CD4-positive, alpha-beta T cell (primary cell): Measurements from ENCODE around the gene TLR9. TPM values are rescaled to one million over a fixed set of nuclear protein-coding genes. Genes with fewer than 3 reads are reported as not detected.

Experiments
- ATAC-seq: fragments of 200-7000 bp; cut with Tn5 transposase; one replicate; pipeline ENCODE4 v1.10.0; 2022; ENCODE audit warnings: mild to moderate bottlenecking; ENCODE audit not compliant: poor library complexity
- CTCF ChIA-PET: fragments of 350-600 bp; sonication (Branson Sonifier 250); formaldehyde crosslinking; loops from one replicate; lab custom pipeline; 2021; ENCODE audit warnings: antibody characterized with exemption, inconsistent platforms; lab: Charles Lee
- POLR2A ChIA-PET: fragments of 350-600 bp; sonication (Branson Sonifier 250); formaldehyde crosslinking; loops from one replicate; lab custom pipeline; 2021; ENCODE audit warnings: antibody characterized with exemption, inconsistent platforms; lab: Charles Lee
- DNase-seq, 14 experiments: peaks; one replicate each; pipeline ENCODE4 v3.0.0-alpha.2; 2013 to 2020; ENCODE audit warnings: mixed read lengths in 2 of 14
- H3K27ac ChIP-seq, 2 donors: one replicate each; pipeline versions ENCODE4 v1.5.1 to v1.7.0; 2013; ENCODE audit warnings: low read length in 2 of 2, low read depth in 1 of 2, mild to moderate bottlenecking in 1 of 2
- H3K27me3 ChIP-seq, 2 experiments: 1 replicate in 1 of 2; 2 replicates in 1 of 2; pipeline versions ENCODE4 v1.6.1 to v1.7.0; 2013; ENCODE audit warnings: low read length in 2 of 2, control low read depth in 1 of 2, mild to moderate bottlenecking in 1 of 2, moderate library complexity in 1 of 2; ENCODE audit not compliant: insufficient read depth in 2 of 2, control insufficient read depth in 1 of 2
- H3K36me3 ChIP-seq: one replicate; pipeline ENCODE4 v1.6.1; 2013; ENCODE audit warnings: low read length, control low read depth; ENCODE audit not compliant: insufficient read depth
- H3K4me1 ChIP-seq: one replicate; pipeline ENCODE4 v1.6.1; 2013; ENCODE audit warnings: low read length, control low read depth; ENCODE audit not compliant: insufficient read depth
- H3K4me3 ChIP-seq: one replicate; pipeline ENCODE4 v1.5.1; 2013; ENCODE audit warnings: mild to moderate bottlenecking, low read length, moderate library complexity
- H3K9me3 ChIP-seq, 2 experiments: 1 replicate in 1 of 2; 2 replicates in 1 of 2; pipeline versions ENCODE4 v1.6.1 to v1.7.0; 2013; ENCODE audit warnings: low read length in 2 of 2, mild to moderate bottlenecking in 2 of 2, control low read depth in 1 of 2, moderate library complexity in 1 of 2; ENCODE audit not compliant: control insufficient read depth in 1 of 2, insufficient read depth in 1 of 2
- H3K27ac Mint-ChIP-seq: one replicate; pipeline ENCODE4 v1.8.0; 2020; ENCODE audit warnings: mixed read lengths
- H3K27me3 Mint-ChIP-seq: one replicate; pipeline ENCODE4 v1.8.0; 2021; ENCODE audit warnings: mixed read lengths
- H3K36me3 Mint-ChIP-seq: one replicate; pipeline ENCODE4 v1.8.0; 2021; ENCODE audit warnings: low read depth, mixed read lengths
- H3K4me1 Mint-ChIP-seq: one replicate; pipeline ENCODE4 v1.8.0; 2021; ENCODE audit warnings: low read depth, mixed read lengths
- H3K4me3 Mint-ChIP-seq: one replicate; pipeline ENCODE4 v1.8.0; 2020; ENCODE audit warnings: mild to moderate bottlenecking, mixed read lengths
- H3K9me3 Mint-ChIP-seq: one replicate; pipeline ENCODE4 v1.8.0; 2020; ENCODE audit warnings: mixed read lengths
- intact Hi-C, 2 experiments: fragments of 100-400 bp; cut with DNase I in 1 of 2; cut with micrococcal nuclease in 1 of 2; formaldehyde crosslinking; loops; one replicate each; pipeline versions ENCODE4 v1.15.1 to v1.9.0; 2023 to 2025; cut with DNase I, micrococcal nuclease
- total RNA-seq, 174 experiments: library from RNA in 2 of 174; stranded (reverse) in 2 of 174; gene quantifications; one replicate each; pipeline ENCODE4 v1.2.3 and lab custom pipeline; 2021 to 2026
- TF ChIP-seq, protein P1 (sequence below): fragments of 200-600 bp; IDR thresholded peaks from one replicate; pipeline ENCODE4 v1.8.0; 2022; ENCODE audit warnings: antibody characterized with exemption, mild to moderate bottlenecking

The TLR9 gene
- total RNA-seq, 2 experiments from 2014 or later, result 0.08 to 0.17 TPM

DNA sequence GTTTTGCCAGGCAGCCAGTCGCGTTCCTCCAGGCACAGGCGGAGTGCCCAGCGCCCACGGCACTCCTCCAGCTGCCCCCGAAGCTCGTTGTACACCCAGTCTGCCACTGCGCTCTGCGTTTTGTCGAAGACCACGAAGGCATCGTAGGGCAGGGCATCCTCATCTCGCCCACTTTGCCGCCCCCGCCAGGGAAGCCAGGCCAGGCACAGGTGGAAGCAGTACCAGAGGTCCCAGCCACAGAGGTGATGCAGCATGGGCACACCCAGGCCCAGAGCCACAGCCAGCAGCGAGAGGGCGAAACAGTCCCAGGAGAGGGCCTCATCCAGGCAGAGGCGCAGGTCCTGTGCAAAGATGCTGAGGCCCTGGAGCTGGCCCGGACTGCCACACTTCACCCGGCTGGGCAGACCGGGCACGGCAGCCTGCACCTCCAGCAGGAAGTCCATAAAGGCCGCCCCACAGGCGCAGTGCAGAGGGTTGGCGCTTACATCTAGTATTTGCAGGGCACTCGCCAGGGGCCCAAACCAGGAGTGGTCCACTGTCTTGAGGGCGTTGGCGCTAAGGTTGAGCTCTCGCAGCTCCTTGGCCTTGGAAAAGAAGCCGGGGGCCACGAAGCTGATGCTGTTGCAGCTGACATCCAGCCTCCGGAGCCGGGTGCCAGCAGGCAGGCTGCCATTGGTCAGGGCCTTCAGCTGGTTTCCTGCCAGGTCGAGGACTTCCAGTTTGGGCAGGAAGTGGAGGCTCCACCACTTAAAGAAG, 3.7 kb downstream of the TLR9 start:
- H3K4me3 ChIP-seq, result peak overlapping the region; percentile 50
- peaks cover 95% of the 10 kb centered on the region for H3K4me1 Mint-ChIP-seq

DNA sequence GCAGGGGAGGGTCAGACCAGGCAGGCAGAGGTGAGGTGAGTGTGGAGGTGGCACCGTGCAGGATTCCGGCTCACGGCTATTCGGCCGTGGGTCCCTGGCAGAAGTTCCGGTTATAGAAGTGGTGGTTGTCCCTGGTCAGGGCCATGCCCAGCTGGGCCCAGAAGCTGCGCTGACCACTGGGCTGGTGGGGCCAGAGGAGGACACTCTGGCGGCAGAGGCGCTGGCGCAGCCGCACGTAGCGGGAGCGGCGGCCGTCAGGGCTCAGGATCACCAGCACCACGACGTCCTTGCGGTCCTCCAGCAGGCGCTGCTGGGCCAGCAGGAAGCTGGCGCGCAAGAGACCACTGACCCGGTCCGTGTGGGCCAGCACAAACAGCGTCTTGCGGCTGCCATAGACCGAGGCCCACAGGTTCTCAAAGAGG, 4.3 kb downstream of the TLR9 start:
- H3K36me3 Mint-ChIP-seq, result peaks cover 8% of the 10 kb centered on the region
- no peak overlapping the region for H3K27ac Mint-ChIP-seq
- ATAC-seq (no peak), DNase-seq (peak in 1 of 14 experiments; percentile 37)
- H3K36me3 ChIP-seq, result no peaks in the 10 kb centered on the region
- no peak overlapping the region for H3K27ac ChIP-seq
- H3K4me3 Mint-ChIP-seq, result peak overlapping the region; percentile 82
- H3K4me1 Mint-ChIP-seq, result peaks cover 93% of the 10 kb centered on the region
- ChIA-PET CTCF (interaction anchor here (0.6 to 4.3 kb wide), 23 partner anchors 11 to 212 kb away, joined by 3 to 49 read pairs (median 5); partner anchors contain the start of genes POC1A and TWF2), POLR2A (interaction anchor here (0.6 to 8.6 kb wide), 11 partner anchors 11 to 191 kb away, joined by 3 to 74 read pairs (median 6); partner anchors contain the start of genes GLYCTK, TWF2 and WDR82)
- H3K9me3 ChIP-seq, result no peaks in the 10 kb centered on the region
- TF ChIP-seq, protein P1, sequence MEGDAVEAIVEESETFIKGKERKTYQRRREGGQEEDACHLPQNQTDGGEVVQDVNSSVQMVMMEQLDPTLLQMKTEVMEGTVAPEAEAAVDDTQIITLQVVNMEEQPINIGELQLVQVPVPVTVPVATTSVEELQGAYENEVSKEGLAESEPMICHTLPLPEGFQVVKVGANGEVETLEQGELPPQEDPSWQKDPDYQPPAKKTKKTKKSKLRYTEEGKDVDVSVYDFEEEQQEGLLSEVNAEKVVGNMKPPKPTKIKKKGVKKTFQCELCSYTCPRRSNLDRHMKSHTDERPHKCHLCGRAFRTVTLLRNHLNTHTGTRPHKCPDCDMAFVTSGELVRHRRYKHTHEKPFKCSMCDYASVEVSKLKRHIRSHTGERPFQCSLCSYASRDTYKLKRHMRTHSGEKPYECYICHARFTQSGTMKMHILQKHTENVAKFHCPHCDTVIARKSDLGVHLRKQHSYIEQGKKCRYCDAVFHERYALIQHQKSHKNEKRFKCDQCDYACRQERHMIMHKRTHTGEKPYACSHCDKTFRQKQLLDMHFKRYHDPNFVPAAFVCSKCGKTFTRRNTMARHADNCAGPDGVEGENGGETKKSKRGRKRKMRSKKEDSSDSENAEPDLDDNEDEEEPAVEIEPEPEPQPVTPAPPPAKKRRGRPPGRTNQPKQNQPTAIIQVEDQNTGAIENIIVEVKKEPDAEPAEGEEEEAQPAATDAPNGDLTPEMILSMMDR, result no peak
- intact Hi-C loops, result loop anchor here in 1 of 2 experiments (5.0 kb wide), 1 partner anchor 226 kb away; the partner anchor contains the start of gene SEMA3G
- H3K9me3 Mint-ChIP-seq, result no peaks in the 10 kb centered on the region
- no peaks in the 10 kb centered on the region for H3K27me3 ChIP-seq
- peaks cover 100% of the 10 kb centered on the region for H3K4me1 ChIP-seq
- no peak overlapping the region for H3K4me3 ChIP-seq
- H3K27me3 Mint-ChIP-seq, result no peaks in the 10 kb centered on the region

More for the DNA sequence above, 3.7 kb downstream of the TLR9 start:
- H3K36me3 Mint-ChIP-seq, result peaks cover 11% of the 10 kb centered on the region
- TF ChIP-seq, protein P1, result no peak
- no peaks in the 10 kb centered on the region for H3K27me3 Mint-ChIP-seq
- H3K27ac Mint-ChIP-seq, result peak overlapping the region; percentile 89
- intact Hi-C loops, result loop anchor here in 1 of 2 experiments (5.0 kb wide), 1 partner anchor 226 kb away; the partner anchor contains the start of gene SEMA3G
- no peaks in the 10 kb centered on the region for H3K36me3 ChIP-seq
- no peaks in the 10 kb centered on the region for H3K9me3 Mint-ChIP-seq
- peak; percentile 67 for ATAC-seq
- peaks cover 100% of the 10 kb centered on the region for H3K4me1 ChIP-seq
- ChIA-PET CTCF (interaction anchor here (0.5 to 4.3 kb wide), 5 partner anchors 10 to 118 kb away, joined by 3 to 49 read pairs (median 5); no protein-coding TSS in a partner anchor), POLR2A (interaction anchor here (0.6 to 8.6 kb wide), 19 partner anchors 10 to 227 kb away, joined by 3 to 74 read pairs (median 5); partner anchors contain the start of genes GLYCTK, POC1A, TWF2 and WDR82)
- peak overlapping the region in 1 of 2 donors; percentile 52 for H3K27ac ChIP-seq
- peak overlapping the region; percentile 82 for H3K4me3 Mint-ChIP-seq
- H3K27me3 ChIP-seq, result no peaks in the 10 kb centered on the region
- peak in 13 of 14 experiments; percentile 48 to 86 (median 68) for DNase-seq
- H3K9me3 ChIP-seq, result no peaks in the 10 kb centered on the region

DNA sequence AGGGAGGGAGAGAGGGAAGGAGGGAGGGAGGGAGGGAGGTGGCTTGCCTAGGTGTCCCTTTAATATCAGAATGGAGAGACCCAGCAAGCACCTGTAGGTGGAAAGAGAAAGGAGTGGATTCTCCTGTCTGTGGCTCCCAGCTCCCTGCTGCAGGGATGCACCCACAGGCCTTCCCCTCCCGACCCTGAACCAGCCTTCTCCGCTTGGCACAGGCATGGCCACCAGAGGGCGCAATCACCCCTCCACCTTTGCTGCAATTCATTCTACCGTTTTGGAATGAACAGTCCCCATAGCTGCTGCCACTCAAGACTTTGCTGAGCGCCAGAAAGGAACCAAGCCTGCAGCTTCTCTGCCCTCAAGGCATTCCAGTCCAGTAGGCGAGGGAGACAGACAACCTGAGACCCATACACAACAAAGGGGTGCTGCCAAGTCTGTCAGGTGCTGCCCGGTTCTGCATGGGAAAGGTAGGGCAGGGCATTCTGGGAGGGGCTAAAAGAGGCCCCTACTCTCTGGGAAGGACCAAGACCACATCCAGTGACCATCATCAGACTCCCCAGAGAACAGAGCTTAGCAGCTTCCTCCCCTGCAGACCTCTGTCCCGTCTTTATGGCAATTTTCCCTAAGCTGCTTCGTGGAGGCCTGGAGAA, 4.9 kb downstream of the TLR9 start:
- ChIA-PET POLR2A (interaction anchor here (0.6 to 8.6 kb wide), 13 partner anchors 11 to 192 kb away, joined by 3 to 74 read pairs (median 6); partner anchors contain the start of genes GLYCTK, TWF2 and WDR82), CTCF (interaction anchor here (0.6 to 4.3 kb wide), 26 partner anchors 11 to 213 kb away, joined by 3 to 49 read pairs (median 4); partner anchors contain the start of genes POC1A and TWF2)
- Mint-ChIP-seq H3K27ac (peak overlapping the region; percentile 76), H3K4me1 (peaks cover 91% of the 10 kb centered on the region), H3K27me3 (no peaks in the 10 kb centered on the region), H3K9me3 (no peaks in the 10 kb centered on the region), H3K4me3 (peak overlapping the region; percentile 77), H3K36me3 (peaks cover 12% of the 10 kb centered on the region)
- TF ChIP-seq, protein P1, result peak; percentile 83
- no peaks in the 10 kb centered on the region for H3K9me3 ChIP-seq
- ATAC-seq, result peak; percentile 61
- intact Hi-C loops, result loop anchor here (1.0 to 5.0 kb wide), 2 partner anchors 119 to 227 kb away; partner anchors contain the start of gene SEMA3G (in 1 of the 2)
- H3K27me3 ChIP-seq, result no peaks in the 10 kb centered on the region
- H3K4me3 ChIP-seq, result no peak overlapping the region
- H3K4me1 ChIP-seq, result peaks cover 100% of the 10 kb centered on the region
- peaks cover 3% of the 10 kb centered on the region for H3K36me3 ChIP-seq
- DNase-seq, result peak; percentile 82 to 95 (median 88)
- H3K27ac ChIP-seq, result no peak overlapping the region
